Muscle layer of duodenum (tissue), 2 donors: ENCODE measurements around the gene SLC25A30.

ENCODE experiments used
- H3K27ac ChIP-seq: one replicate; pipeline ENCODE4 v1.7.0; 2013; ENCODE audit warnings: mild to moderate bottlenecking, low read length
- H3K27me3 ChIP-seq: one replicate; pipeline ENCODE4 v1.7.0; 2013; ENCODE audit warnings: low read depth, mild to moderate bottlenecking, control low read depth, low read length
- H3K36me3 ChIP-seq, 2 donors: one replicate each; pipeline ENCODE4 v1.7.0; 2013; ENCODE audit warnings: low read length in 2 of 2, control low read depth in 1 of 2, mild to moderate bottlenecking in 1 of 2; ENCODE audit not compliant: insufficient read depth in 2 of 2, control insufficient read depth in 1 of 2
- H3K4me1 ChIP-seq, 2 donors: one replicate each; pipeline ENCODE4 v1.7.0; 2013; ENCODE audit warnings: low read length in 2 of 2, mild to moderate bottlenecking in 2 of 2, control low read depth in 1 of 2, moderate library complexity in 1 of 2; ENCODE audit not compliant: insufficient read depth in 2 of 2, control insufficient read depth in 1 of 2
- H3K4me3 ChIP-seq, 2 donors: one replicate each; pipeline ENCODE4 v1.7.0; 2013; ENCODE audit warnings: low read length in 2 of 2, low read depth in 1 of 2, mild to moderate bottlenecking in 1 of 2
- H3K9me3 ChIP-seq, 2 donors: one replicate each; pipeline ENCODE4 v1.7.0; 2013; ENCODE audit warnings: low read length in 2 of 2, control low read depth in 1 of 2, mild to moderate bottlenecking in 1 of 2; ENCODE audit not compliant: control insufficient read depth in 1 of 2
- donor health status: healthy.

The SLC25A30 gene

DNA sequence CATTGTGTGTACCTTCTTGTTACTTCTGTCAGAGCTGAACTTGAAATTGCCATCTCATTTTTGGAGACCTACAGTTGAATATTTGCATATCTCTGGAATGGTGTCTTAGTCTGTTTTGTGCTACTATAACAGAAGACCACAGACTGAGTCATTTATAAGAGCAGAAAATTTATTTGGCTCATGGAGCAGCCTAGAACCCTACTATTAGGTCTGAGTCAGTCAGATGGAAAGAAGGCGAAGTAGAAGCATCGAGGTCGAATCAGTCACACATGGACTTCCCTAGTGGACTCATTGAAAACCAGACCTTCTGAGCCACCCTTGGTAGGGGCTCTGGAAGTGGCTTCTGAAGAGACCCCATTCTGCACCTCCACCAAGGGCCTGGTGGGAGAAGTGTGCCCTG, 43.3 kb downstream of the SLC25A30 start:
- no peak overlapping the region for H3K27ac ChIP-seq
- peaks cover 3% of the 10 kb centered on the region in 2 donors for H3K4me1 ChIP-seq
- no peaks in the 10 kb centered on the region for H3K9me3 ChIP-seq
- H3K4me3 ChIP-seq, result no peak overlapping the region
- peaks cover 2 to 3% of the 10 kb centered on the region in 2 donors for H3K36me3 ChIP-seq
- H3K27me3 ChIP-seq, result no peaks in the 10 kb centered on the region

DNA sequence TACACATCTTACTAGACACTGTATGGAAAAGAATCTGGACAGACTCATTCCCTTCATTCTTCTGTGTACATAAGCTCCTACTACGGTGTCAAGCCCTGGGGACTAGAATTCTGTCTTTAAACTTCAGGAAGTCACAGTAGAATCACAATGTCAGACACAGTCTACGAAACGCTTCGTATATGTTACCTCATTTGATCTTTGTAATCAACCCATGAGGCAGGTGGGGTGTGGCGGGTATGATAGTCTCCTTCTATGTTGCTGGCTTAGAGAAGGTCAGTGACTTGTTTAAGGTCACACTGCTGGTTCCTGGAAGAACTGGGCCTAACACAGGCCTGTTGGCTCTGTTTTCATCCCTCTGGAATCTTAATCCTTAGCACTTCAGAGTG, 45.0 kb downstream of the SLC25A30 start:
- Histone ChIP-seq H3K27ac (no peak overlapping the region), H3K9me3 (no peaks in the 10 kb centered on the region), H3K4me3 (no peak overlapping the region), H3K36me3 (peaks cover 4 to 5% of the 10 kb centered on the region in 2 donors), H3K4me1 (peaks cover 3% of the 10 kb centered on the region in 2 donors), H3K27me3 (no peaks in the 10 kb centered on the region)

DNA sequence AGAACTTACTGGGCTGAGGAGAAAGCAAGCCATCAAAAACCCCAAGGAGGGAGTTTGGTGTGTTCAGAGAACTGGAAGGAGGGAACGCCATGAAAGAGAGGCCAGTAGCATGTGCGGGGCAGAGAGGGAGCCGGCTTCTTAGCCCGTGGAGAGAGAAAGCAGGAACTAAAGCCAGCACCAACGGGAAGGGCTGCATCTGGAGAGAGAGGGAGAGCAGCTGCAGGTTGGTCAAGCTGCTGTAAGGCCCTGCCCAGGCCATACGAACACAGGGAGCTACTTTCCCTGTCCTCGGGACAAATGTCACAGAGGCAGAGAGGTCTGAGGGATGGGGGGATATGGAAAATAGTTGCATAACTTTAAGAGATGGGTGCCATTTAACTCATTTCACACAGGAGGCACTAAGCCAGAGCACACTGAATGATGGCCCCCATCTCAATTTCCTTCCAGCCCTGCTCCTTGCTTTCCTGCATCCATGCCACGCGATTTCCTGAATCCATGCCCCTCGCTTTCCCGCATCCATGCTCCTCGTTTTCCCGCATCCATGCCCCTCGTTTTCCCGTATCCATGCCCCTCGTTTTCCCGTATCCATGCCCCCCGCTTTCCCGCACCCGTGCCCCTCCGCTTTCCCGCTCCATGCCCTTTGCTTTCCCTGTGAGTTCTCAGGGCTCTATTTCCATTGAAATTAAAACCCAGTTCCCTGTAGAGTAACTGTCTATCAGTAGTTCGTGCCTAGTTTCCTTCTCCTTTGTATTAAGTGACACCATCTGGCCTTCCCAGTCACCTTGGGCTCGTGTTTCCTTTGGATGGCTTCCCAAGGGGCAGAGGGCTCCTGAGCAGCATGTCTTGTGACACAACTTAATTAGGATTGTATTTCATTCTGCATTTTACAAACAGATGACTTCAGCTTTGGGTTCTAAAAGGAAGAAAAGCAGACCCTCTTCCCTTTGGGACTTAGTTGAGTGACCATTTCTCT, 45.7 kb downstream of the SLC25A30 start:
- Histone ChIP-seq H3K4me3 (no peak overlapping the region), H3K27me3 (no peaks in the 10 kb centered on the region), H3K4me1 (peaks cover 3% of the 10 kb centered on the region in 2 donors), H3K27ac (no peak overlapping the region), H3K36me3 (peaks cover 4 to 5% of the 10 kb centered on the region in 2 donors), H3K9me3 (no peaks in the 10 kb centered on the region)

DNA sequence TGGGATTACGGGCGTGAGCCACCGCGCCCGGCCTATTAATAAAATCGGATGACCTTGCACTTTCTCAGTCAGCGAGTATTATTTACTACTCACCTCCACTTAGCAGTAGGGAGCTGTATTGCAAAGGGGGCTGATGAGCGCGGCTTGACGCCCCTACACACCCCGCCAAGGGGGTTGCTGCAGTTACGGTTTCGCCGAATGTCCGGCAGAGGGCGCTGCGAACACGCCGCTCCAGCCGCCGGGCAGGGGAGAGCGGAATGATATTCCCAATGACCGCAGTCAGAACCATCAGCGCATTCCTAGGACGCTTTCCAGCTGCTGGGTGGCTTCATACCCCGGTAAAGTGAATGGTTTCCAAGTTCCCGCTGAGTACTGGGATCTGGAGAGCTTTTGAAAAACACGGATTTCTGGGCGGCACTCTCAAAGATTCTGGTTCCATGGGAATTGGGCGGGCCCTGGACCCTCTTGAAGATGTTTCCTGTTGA, 47.2 kb downstream of the SLC25A30 start:
- H3K9me3 ChIP-seq, result no peaks in the 10 kb centered on the region
- no peaks in the 10 kb centered on the region for H3K27me3 ChIP-seq
- peaks cover 3% of the 10 kb centered on the region in 2 donors for H3K4me1 ChIP-seq
- H3K27ac ChIP-seq, result no peak overlapping the region
- H3K36me3 ChIP-seq, result peaks cover 4 to 5% of the 10 kb centered on the region in 2 donors
- H3K4me3 ChIP-seq, result no peak overlapping the region

DNA sequence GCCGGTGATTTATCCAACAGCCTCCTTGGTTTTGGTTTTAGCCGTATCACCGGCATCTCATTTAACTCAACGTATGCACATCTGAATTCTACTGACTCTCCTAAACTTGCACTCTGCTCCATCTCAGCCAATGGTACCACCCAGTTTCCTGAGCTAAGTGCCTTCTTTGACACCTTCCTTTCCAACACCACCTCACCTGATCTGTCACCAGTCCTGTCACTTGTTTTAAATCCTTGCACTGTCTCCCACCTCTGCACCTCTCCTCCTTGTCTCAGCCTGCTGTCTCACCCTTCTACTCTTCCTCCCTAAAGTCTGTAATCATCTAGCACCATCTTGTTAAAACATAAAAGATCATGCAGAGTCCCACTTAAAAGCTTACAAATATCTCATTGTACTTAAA, 49.1 kb downstream of the SLC25A30 start:
- Histone ChIP-seq H3K27me3 (no peaks in the 10 kb centered on the region), H3K36me3 (peaks cover 4 to 5% of the 10 kb centered on the region in 2 donors), H3K9me3 (no peaks in the 10 kb centered on the region), H3K4me1 (peaks cover 3% of the 10 kb centered on the region in 2 donors), H3K4me3 (no peak overlapping the region), H3K27ac (no peak overlapping the region)

DNA sequence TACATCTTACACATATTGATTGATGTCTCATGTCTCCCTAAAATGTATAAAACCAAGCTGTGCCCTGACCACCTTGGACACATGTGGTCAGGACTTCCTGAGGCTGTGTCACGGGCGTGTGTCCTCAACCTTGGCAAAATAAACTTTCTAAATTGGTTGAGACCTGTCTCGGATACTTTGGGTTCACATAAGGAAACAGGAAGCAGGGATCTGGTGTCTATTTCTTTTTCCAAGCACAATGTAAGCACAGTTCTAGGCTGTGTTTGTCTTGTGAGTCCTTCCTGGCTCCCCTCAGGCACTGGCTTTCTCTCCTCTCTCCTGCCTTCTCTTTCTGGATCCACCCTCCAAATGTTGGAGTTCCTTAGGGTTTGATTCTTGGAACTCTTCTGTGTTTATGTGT, 49.6 kb downstream of the SLC25A30 start:
- Histone ChIP-seq H3K9me3 (no peaks in the 10 kb centered on the region), H3K4me3 (no peak overlapping the region)

DNA sequence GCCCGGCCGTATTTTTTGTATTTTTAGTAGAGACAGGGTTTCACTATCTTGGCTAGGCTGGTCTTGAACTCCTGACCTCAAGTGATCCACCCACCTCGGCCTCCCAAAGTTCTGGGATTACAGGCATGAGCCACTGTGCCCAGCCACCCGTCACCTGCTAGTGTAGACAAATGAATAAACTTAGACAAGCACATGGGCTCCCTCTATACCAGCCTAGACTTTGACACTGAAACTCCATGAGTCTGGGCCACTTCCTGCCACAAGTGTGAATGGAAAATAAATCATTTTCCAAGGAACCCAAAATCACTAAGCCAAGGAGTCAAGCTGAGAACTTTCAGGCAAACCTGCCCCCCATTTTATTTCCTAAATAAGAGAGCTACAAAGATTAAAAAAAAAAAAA, 50.2 kb downstream of the SLC25A30 start:
- Histone ChIP-seq H3K4me3 (no peak overlapping the region), H3K27me3 (no peaks in the 10 kb centered on the region), H3K36me3 (peaks cover 4 to 5% of the 10 kb centered on the region in 2 donors), H3K4me1 (peaks cover 3% of the 10 kb centered on the region in 2 donors), H3K27ac (no peak overlapping the region), H3K9me3 (no peaks in the 10 kb centered on the region)

More for the DNA sequence above, 49.6 kb downstream of the SLC25A30 start:
- Histone ChIP-seq H3K27ac (no peak overlapping the region), H3K36me3 (peaks cover 4 to 5% of the 10 kb centered on the region in 2 donors), H3K4me1 (peaks cover 3% of the 10 kb centered on the region in 2 donors), H3K27me3 (no peaks in the 10 kb centered on the region)

DNA sequence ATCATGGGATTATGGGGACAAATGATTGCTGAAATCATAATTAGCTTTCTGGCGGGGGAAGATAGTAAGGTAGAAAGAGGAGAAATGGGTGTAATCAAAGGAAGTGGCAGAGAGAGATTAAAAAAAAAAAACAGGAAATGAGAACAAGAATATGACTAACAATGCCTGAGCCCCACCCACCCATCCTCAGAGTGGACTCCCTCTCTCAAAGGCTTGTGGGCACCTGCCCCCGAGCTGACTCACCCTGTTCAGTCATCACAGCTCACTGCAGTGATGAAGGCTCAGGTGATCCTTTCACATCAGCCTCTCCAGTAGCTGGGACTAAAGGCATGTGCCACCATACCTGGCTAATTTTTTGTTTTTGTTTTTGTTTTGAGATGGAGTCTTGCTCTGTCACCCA, 50.8 kb downstream of the SLC25A30 start:
- peaks cover 3% of the 10 kb centered on the region in 2 donors for H3K4me1 ChIP-seq
- no peak overlapping the region for H3K27ac ChIP-seq
- no peak overlapping the region for H3K4me3 ChIP-seq

DNA sequence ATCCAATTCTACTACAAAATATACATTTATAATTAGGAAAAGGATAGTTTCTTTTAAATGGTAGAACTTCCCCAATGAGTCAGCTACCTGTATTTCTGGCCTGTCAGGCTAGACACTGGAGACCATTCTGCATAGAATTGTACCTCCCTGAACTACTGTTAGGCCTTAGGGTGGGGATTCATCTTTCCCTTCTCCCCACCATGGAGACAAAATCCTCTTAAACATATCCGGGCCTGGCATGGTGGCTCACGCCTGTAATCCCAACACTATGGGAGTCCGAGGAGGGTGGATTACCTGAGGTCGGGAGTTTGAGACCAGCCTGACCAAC, 52.7 kb downstream of the SLC25A30 start:
- H3K4me1 ChIP-seq, result no peaks in the 10 kb centered on the region
- H3K27me3 ChIP-seq, result no peaks in the 10 kb centered on the region
- H3K36me3 ChIP-seq, result peaks cover 9 to 13% of the 10 kb centered on the region in 2 donors
- no peaks in the 10 kb centered on the region for H3K9me3 ChIP-seq
- no peak overlapping the region for H3K27ac ChIP-seq
- H3K4me3 ChIP-seq, result no peak overlapping the region

More for the DNA sequence above, 50.8 kb downstream of the SLC25A30 start:
- no peaks in the 10 kb centered on the region for H3K27me3 ChIP-seq
- no peaks in the 10 kb centered on the region for H3K9me3 ChIP-seq
- H3K36me3 ChIP-seq, result peaks cover 5 to 10% of the 10 kb centered on the region in 2 donors

DNA sequence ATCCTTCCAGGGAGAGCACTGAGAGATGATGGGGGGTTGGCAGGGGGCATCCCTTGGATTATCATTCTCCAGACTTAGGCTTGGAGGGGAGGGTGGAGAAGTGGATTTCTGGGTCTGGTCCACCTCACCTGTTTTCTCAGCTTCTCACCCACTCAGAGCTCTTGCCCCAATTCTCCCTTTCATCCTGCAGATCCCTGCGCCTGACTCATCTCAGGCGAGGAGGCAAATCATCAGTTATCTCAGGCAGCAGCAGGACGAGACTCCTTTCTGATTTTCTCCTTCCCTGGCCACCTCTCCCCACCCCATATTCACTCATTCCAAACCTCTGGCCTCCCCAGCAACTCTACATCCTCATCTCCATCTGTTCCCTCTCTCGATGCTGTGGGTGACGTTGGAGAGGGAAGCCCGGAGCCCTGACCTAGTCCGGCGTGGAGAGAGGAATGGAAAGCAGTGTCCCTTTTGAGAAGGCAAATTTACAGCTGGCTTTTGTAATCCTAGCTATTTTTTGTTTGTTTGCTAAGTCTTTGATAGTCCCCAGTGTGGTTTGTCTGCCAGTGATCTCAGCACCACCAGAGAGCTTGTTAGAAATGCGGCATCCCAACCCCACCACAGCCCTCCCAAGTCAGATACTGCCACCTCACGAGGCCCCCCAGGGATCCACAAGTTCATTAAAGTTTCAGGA, 53.2 kb downstream of the SLC25A30 start:
- H3K9me3 ChIP-seq, result no peaks in the 10 kb centered on the region
- peaks cover 11 to 13% of the 10 kb centered on the region in 2 donors for H3K36me3 ChIP-seq
- H3K4me3 ChIP-seq, result no peak overlapping the region
- H3K27me3 ChIP-seq, result no peaks in the 10 kb centered on the region
- H3K4me1 ChIP-seq, result no peaks in the 10 kb centered on the region
- H3K27ac ChIP-seq, result no peak overlapping the region

DNA sequence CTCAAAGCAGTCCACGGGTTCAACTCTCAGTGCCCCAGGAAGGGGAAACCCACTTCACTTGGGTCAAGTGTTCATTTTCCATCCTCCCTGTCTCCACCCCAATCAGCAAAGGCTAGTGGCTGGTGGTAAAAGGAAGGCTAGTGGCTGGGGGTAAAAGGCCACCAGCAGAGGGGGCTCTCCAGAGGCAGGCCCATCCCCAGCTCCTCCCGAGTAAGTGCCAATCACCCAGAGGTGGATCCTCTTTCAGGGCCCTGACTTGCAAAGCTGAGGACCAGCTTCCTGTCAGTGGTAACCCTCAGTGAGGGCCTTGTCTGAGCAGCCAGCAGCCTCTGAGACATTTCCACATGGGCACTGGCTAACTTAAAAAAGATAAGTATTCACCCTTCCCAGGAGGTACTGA, 55.2 kb downstream of the SLC25A30 start:
- H3K4me1 ChIP-seq, result no peaks in the 10 kb centered on the region
- H3K9me3 ChIP-seq, result no peaks in the 10 kb centered on the region
- H3K36me3 ChIP-seq, result peaks cover 9 to 10% of the 10 kb centered on the region in 2 donors

More for the DNA sequence above, 55.2 kb downstream of the SLC25A30 start:
- no peaks in the 10 kb centered on the region for H3K27me3 ChIP-seq
- H3K4me3 ChIP-seq, result no peak overlapping the region
- no peak overlapping the region for H3K27ac ChIP-seq
